Stimulated activated CD4-positive, alpha-beta T cell treated with anti-CD3 and anti-CD28 coated beads, Interleukin-2, amount 100 ng/mL, for 4 hours (primary cell): Measurements from ENCODE around the gene PCSK9.
"Not testable (repeated sequence)": the region's sequence is repeated elsewhere in the genome, so short reads cannot be mapped to it uniquely, and the experiment has no call there.

Experiments used
- DNase-seq: peaks from one replicate; pipeline ENCODE4 v3.0.0-alpha.2; 2020; ENCODE audit warnings: low read depth

The PCSK9 gene

GRCh38 chr1:55081188-55081904 lies 42.0 kb downstream of the PCSK9 start:
- no peak for DNase-seq

GRCh38 chr1:55081905-55082296 lies 42.6 kb downstream of the PCSK9 start:
- no peak for DNase-seq

GRCh38 chr1:55084257-55084656 lies 44.9 kb downstream of the PCSK9 start:
- DNase-seq = no peak

GRCh38 chr1:55087439-55087838 lies 48.1 kb downstream of the PCSK9 start:
- no peak for DNase-seq

GRCh38 chr1:55088413-55088812 lies 49.1 kb downstream of the PCSK9 start:
- no peak for DNase-seq

- no peak for DNase-seq
These were observed 50.3 kb downstream of the PCSK9 start for GRCh38 chr1:55089683-55090082.

- DNase-seq = no peak
These were observed 53.1 kb downstream of the PCSK9 start for GRCh38 chr1:55092475-55092874.

GRCh38 chr1:55095095-55095494 lies 55.7 kb downstream of the PCSK9 start:
- DNase-seq = no peak

GRCh38 chr1:55103891-55104290 lies 64.5 kb downstream of the PCSK9 start:
- no peak for DNase-seq

- no peak for DNase-seq
These were observed 67.8 kb downstream of the PCSK9 start for GRCh38 chr1:55107101-55107500.

GRCh38 chr1:55109005-55109404 lies 69.7 kb downstream of the PCSK9 start:
- not testable (repeated sequence) for DNase-seq
